BE2C (cell line): ENCODE results near the gene CLOCK.

ENCODE experiments used
- DNase-seq: peaks from one replicate; pipeline ENCODE4 v3.0.0-alpha.2; 2020
- H3K27me3 ChIP-seq: fragments of 250-450 bp; sonication (Bioruptor Pico); 2 replicates; pipeline ENCODE4 v1.5.1; 2020; ENCODE audit warnings: mild to moderate bottlenecking
- H3K36me3 ChIP-seq: fragments of 250-450 bp; sonication (Bioruptor Pico); 2 replicates; pipeline ENCODE4 v1.5.1; 2020; ENCODE audit warnings: mild to moderate bottlenecking
- H3K4me1 ChIP-seq: fragments of 250-450 bp; sonication (Bioruptor Pico); 2 replicates; pipeline ENCODE4 v1.5.1; 2020
- H3K4me3 ChIP-seq: 2 replicates; pipeline ENCODE4 v1.5.1; 2011; ENCODE audit warnings: low read depth, low read length
- H3K9me3 ChIP-seq: fragments of 250-450 bp; sonication (Bioruptor Pico); 2 replicates; pipeline ENCODE4 v1.5.1; 2020
- TF ChIP-seq, protein P1 (sequence below): IDR thresholded peaks from 2 replicates; pipeline ENCODE4 v1.5.1; 2012; ENCODE audit warnings: mild to moderate bottlenecking, low read depth, low read length

Gene CLOCK

GRCh38 chr4:55545641-55546505 lies 836 bp downstream of the CLOCK start:
- DNase-seq, result peak; percentile 80
- Histone ChIP-seq H3K4me3 (peak overlapping the region; percentile 91), H3K4me1 (peaks cover 4% of the 10 kb centered on the region), H3K36me3 (no peaks in the 10 kb centered on the region), H3K9me3 (no peaks in the 10 kb centered on the region), H3K27me3 (no peaks in the 10 kb centered on the region)
- TF ChIP-seq, protein P1, sequence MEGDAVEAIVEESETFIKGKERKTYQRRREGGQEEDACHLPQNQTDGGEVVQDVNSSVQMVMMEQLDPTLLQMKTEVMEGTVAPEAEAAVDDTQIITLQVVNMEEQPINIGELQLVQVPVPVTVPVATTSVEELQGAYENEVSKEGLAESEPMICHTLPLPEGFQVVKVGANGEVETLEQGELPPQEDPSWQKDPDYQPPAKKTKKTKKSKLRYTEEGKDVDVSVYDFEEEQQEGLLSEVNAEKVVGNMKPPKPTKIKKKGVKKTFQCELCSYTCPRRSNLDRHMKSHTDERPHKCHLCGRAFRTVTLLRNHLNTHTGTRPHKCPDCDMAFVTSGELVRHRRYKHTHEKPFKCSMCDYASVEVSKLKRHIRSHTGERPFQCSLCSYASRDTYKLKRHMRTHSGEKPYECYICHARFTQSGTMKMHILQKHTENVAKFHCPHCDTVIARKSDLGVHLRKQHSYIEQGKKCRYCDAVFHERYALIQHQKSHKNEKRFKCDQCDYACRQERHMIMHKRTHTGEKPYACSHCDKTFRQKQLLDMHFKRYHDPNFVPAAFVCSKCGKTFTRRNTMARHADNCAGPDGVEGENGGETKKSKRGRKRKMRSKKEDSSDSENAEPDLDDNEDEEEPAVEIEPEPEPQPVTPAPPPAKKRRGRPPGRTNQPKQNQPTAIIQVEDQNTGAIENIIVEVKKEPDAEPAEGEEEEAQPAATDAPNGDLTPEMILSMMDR, result no peak

- Histone ChIP-seq H3K9me3 (no peaks in the 10 kb centered on the region), H3K4me3 (peak overlapping the region; percentile 91), H3K27me3 (no peaks in the 10 kb centered on the region), H3K36me3 (no peaks in the 10 kb centered on the region), H3K4me1 (peaks cover 4% of the 10 kb centered on the region)
- DNase-seq, result no peak
- TF ChIP-seq, protein P1, result no peak
Measured at GRCh38 chr4:55545151-55545550, 1.6 kb downstream of the CLOCK start.

GRCh38 chr4:55543858-55544257 lies 2.9 kb downstream of the CLOCK start:
- no peak overlapping the region for H3K4me3 ChIP-seq
- H3K27me3 ChIP-seq, result no peaks in the 10 kb centered on the region
- DNase-seq, result no peak
- H3K36me3 ChIP-seq, result no peaks in the 10 kb centered on the region
- TF ChIP-seq, protein P1, result peak; percentile 28; the same call in 1 of the 2 replicates
- no peaks in the 10 kb centered on the region for H3K9me3 ChIP-seq
- peaks cover 4% of the 10 kb centered on the region for H3K4me1 ChIP-seq

DNA sequence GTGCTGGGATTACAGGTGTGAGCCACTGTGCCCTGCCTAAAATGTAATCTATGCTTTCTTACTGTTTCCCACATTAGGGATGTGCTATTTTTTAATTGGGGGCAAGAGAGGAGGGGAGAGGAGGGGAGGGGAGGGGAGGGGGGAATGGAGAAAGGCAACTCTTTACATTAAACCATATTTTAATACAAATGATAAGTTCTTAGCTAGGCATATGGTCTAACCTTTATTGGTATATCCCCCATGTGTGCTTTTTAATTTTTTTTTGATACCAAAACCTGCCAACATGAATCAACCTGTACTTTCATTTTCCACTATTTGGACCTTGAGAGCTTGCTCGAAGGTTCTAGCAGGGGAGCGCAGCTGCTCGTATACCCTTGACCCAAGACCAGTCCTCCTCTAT lies 6.4 kb downstream of the CLOCK start:
- no peaks in the 10 kb centered on the region for H3K36me3 ChIP-seq
- H3K9me3 ChIP-seq, result no peaks in the 10 kb centered on the region; the same call in 1 of the 2 replicates
- no peak for DNase-seq
- TF ChIP-seq, protein P1, result no peak
- no peaks in the 10 kb centered on the region for H3K27me3 ChIP-seq
- H3K4me1 ChIP-seq, result no peaks in the 10 kb centered on the region; the same call in 1 of the 2 replicates
- no peak overlapping the region for H3K4me3 ChIP-seq

GRCh38 chr4:55539658-55540057 lies 7.1 kb downstream of the CLOCK start:
- Histone ChIP-seq H3K36me3 (no peaks in the 10 kb centered on the region), H3K4me3 (no peak overlapping the region), H3K9me3 (no peaks in the 10 kb centered on the region; the same call in 1 of the 2 replicates), H3K27me3 (no peaks in the 10 kb centered on the region), H3K4me1 (no peaks in the 10 kb centered on the region; the same call in 1 of the 2 replicates)
- TF ChIP-seq, protein P1, result no peak
- DNase-seq, result no peak

DNA sequence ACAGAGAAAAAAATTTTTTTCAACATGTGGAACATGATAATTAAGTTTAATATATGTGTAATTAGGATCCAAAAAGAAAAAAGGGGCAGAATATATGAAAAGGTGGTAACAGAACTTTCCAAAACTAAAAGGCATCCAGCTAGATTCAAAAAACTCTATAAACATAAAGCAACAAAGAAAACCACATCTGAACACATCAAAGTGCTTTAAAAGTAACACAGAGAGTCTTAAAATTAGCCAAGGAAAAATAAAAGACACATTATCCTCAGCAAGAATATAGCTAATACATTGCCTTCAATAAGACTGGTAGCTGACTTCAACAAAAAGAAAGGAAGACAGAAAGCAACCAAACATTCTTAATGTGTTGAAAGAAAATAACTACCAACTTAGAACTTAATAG lies 8.2 kb downstream of the CLOCK start:
- no peak for DNase-seq
- no peaks in the 10 kb centered on the region for H3K27me3 ChIP-seq
- H3K9me3 ChIP-seq, result no peaks in the 10 kb centered on the region; the same call in 1 of the 2 replicates
- H3K4me1 ChIP-seq, result no peaks in the 10 kb centered on the region
- H3K36me3 ChIP-seq, result no peaks in the 10 kb centered on the region
- TF ChIP-seq, protein P1, result no peak
- H3K4me3 ChIP-seq, result no peak overlapping the region
